Pancreas (tissue), 8 donors: ENCODE data around the gene NME5. TPM values are rescaled to one million over a fixed set of nuclear protein-coding genes. Genes with fewer than 3 reads are reported as not detected.

Experiments
- polyA plus RNA-seq, 2 donors: library from polyadenylated mRNA; stranded (reverse); fragments of 200-250 nt; gene quantifications; one replicate each; pipeline ENCODE4 v1.2.3, GENCODE V29; 2013
- total RNA-seq, 6 donors: library from RNA; stranded (reverse); fragmentation: NEBNext Ultra II Directional in 4 of 6; extraction: Animal tissue kit (Norgen Biotek cat#: 25700) in 4 of 6; gene quantifications; one replicate each; pipeline versions ENCODE4 v1.2.1 to v1.2.4, GENCODE V29; 2021 to 2023
- donor health status: healthy with polysubstance abuse.
- donor health status: DM: no; HTN: no; CAD: no; lungs with moderate emphysema.
- donor health status: DM: no; HTN: no; CAD: no.
- donor health status: Bipolar disorder and iron deficiency.
- donor health status: DM: yes; HTN: yes; CAD: no.
- donor health status: DM: no; HTN: no; CAD: no.
- donor health status: DM: no; HTN: no; CAD: no.
- donor health status: DM: yes; HTN: yes; CAD: no.

NME5 gene
- total and polyA plus RNA-seq, 8 donors, result 1.8 to 9.2 (median 3.0) TPM

Other genes with a start within 250 kb of the NME5 start
- gene PKD2L2, start 250.0 kb downstream of the NME5 start, total RNA-seq, result under 1 TPM in 1 of 6 donors, not detected in 5; 0.23 TPM
- under 1 TPM in 1 of 2 donors, not detected in 1; 0.05 TPM for gene PKD2L2, start 250.0 kb downstream of the NME5 start, polyA plus RNA-seq
- gene FAM13B, start 106.3 kb downstream of the NME5 start, total RNA-seq, result 10 to 100 TPM in 5 of 6 donors, 1 to 10 TPM in 1; 9.6 to 17.8 (median 12.2) TPM
- gene FAM13B, start 106.3 kb downstream of the NME5 start, polyA plus RNA-seq, result 1 to 10 TPM; 5.6 to 9.3 TPM
- gene WNT8A, start 55.4 kb downstream of the NME5 start, total RNA-seq, result not detected
- not detected for gene WNT8A, start 55.4 kb downstream of the NME5 start, polyA plus RNA-seq
- 10 to 100 TPM; 18.1 to 42.1 (median 29.4) TPM for gene BRD8, start 39.2 kb upstream of the NME5 start, total RNA-seq
- 10 to 100 TPM; 49.7 to 69.7 TPM for gene BRD8, start 39.2 kb upstream of the NME5 start, polyA plus RNA-seq
- 1 to 10 TPM in 1 of 6 donors, under 1 TPM in 4, not detected in 1; 0.25 to 1.0 (median 0.32) TPM for gene KIF20A, start 39.7 kb upstream of the NME5 start, total RNA-seq
- under 1 TPM; 0.05 to 0.19 TPM for gene KIF20A, start 39.7 kb upstream of the NME5 start, polyA plus RNA-seq
- gene CDC23, start 73.9 kb upstream of the NME5 start, total RNA-seq, result 10 to 100 TPM in 1 of 6 donors, 1 to 10 TPM in 5; 5.2 to 12.1 (median 8.1) TPM
- gene CDC23, start 73.9 kb upstream of the NME5 start, polyA plus RNA-seq, result 10 to 100 TPM in 1 of 2 donors, 1 to 10 TPM in 1; 4.8 to 10.5 TPM
- 1 to 10 TPM; 1.0 to 2.6 (median 1.3) TPM for gene GFRA3, start 135.2 kb upstream of the NME5 start, total RNA-seq
- gene GFRA3, start 135.2 kb upstream of the NME5 start, polyA plus RNA-seq, result under 1 TPM; 0.47 to 0.57 TPM
- under 1 TPM in 3 of 6 donors, not detected in 3; 0.09 to 0.19 (median 0.17) TPM for gene CDC25C, start 192.4 kb upstream of the NME5 start, total RNA-seq
- gene CDC25C, start 192.4 kb upstream of the NME5 start, polyA plus RNA-seq, result under 1 TPM in 1 of 2 donors, not detected in 1; 0.09 TPM
- gene FAM53C, start 198.8 kb upstream of the NME5 start, total RNA-seq, result 10 to 100 TPM; 14.7 to 18.9 (median 16.9) TPM
- 10 to 100 TPM; 13.0 to 13.5 TPM for gene FAM53C, start 198.8 kb upstream of the NME5 start, polyA plus RNA-seq
- gene KDM3B, start 213.3 kb upstream of the NME5 start, total RNA-seq, result 10 to 100 TPM; 17.9 to 38.3 (median 25.3) TPM
- 10 to 100 TPM; 14.3 to 24.8 TPM for gene KDM3B, start 213.3 kb upstream of the NME5 start, polyA plus RNA-seq